B cell (primary cell): ENCODE measurements around the gene BMP10.

Experiments
- EZH2 ChIP-seq: IDR thresholded peaks from 2 replicates; pipeline ENCODE4 v1.6.1; 2012; ENCODE audit warnings: borderline replicate concordance, low read depth, mild to moderate bottlenecking, moderate library complexity, low read length; ENCODE audit not compliant: insufficient read depth, poor library complexity, severe bottlenecking
- TF ChIP-seq, protein P1 (sequence below): fragments of 200-600 bp; IDR thresholded peaks from one replicate; pipeline ENCODE4 v1.8.0; 2022; ENCODE audit warnings: antibody characterized with exemption, mild to moderate bottlenecking

- TF ChIP-seq, protein P1, sequence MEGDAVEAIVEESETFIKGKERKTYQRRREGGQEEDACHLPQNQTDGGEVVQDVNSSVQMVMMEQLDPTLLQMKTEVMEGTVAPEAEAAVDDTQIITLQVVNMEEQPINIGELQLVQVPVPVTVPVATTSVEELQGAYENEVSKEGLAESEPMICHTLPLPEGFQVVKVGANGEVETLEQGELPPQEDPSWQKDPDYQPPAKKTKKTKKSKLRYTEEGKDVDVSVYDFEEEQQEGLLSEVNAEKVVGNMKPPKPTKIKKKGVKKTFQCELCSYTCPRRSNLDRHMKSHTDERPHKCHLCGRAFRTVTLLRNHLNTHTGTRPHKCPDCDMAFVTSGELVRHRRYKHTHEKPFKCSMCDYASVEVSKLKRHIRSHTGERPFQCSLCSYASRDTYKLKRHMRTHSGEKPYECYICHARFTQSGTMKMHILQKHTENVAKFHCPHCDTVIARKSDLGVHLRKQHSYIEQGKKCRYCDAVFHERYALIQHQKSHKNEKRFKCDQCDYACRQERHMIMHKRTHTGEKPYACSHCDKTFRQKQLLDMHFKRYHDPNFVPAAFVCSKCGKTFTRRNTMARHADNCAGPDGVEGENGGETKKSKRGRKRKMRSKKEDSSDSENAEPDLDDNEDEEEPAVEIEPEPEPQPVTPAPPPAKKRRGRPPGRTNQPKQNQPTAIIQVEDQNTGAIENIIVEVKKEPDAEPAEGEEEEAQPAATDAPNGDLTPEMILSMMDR: peak; percentile 82
- TF ChIP-seq EZH2: no peak
These were observed 33.9 kb downstream of the BMP10 start for GRCh38 chr2:68837164-68837860.
